ENCODE data around the gene ME3.
"Not testable (repeated sequence)": the region's sequence is repeated elsewhere in the genome, so short reads cannot be mapped to it uniquely, and the experiment has no call there.

The ME3 gene

GRCh38 chr11:86453290-86454030 lies 219.0 kb downstream of the ME3 start:
- no peak for DNase-seq

- no peak for DNase-seq
These were observed 222.3 kb downstream of the ME3 start for GRCh38 chr11:86449993-86450629.

GRCh38 chr11:86447763-86448480 lies 224.5 kb downstream of the ME3 start:
- DNase-seq = no peak

GRCh38 chr11:86446924-86447285 lies 225.5 kb downstream of the ME3 start:
- no peak for DNase-seq

- DNase-seq = no peak
These were observed 226.1 kb downstream of the ME3 start for GRCh38 chr11:86446163-86446923.

GRCh38 chr11:86444981-86445380 lies 227.4 kb downstream of the ME3 start:
- no peak for DNase-seq

GRCh38 chr11:86443415-86443814 lies 229.0 kb downstream of the ME3 start:
- no peak for DNase-seq

GRCh38 chr11:86442827-86443226 lies 229.6 kb downstream of the ME3 start:
- DNase-seq = no peak

GRCh38 chr11:86442420-86442819 lies 230.0 kb downstream of the ME3 start:
- no peak for DNase-seq

- DNase-seq = no peak
These were observed 231.6 kb downstream of the ME3 start for GRCh38 chr11:86440843-86441242.

GRCh38 chr11:86440305-86440716 lies 232.1 kb downstream of the ME3 start:
- no peak for DNase-seq

GRCh38 chr11:86438685-86439084 lies 233.7 kb downstream of the ME3 start:
- DNase-seq = no peak

- DNase-seq = no peak
These were observed 236.7 kb downstream of the ME3 start for GRCh38 chr11:86435711-86436110.

- not testable (repeated sequence) for DNase-seq
These were observed 238.9 kb downstream of the ME3 start for GRCh38 chr11:86433361-86434095.

- DNase-seq = no peak
These were observed 241.2 kb downstream of the ME3 start for GRCh38 chr11:86431258-86431657.

- DNase-seq = no peak
These were observed 245.0 kb downstream of the ME3 start for GRCh38 chr11:86427441-86427840.

GRCh38 chr11:86423488-86423887 lies 248.9 kb downstream of the ME3 start:
- DNase-seq = not testable (repeated sequence)

- DNase-seq = no peak
These were observed 250.0 kb downstream of the ME3 start for GRCh38 chr11:86422371-86422770.

- DNase-seq = no peak
These were observed 250.5 kb downstream of the ME3 start for GRCh38 chr11:86421946-86422345.

- no peak for DNase-seq
These were observed 253.5 kb downstream of the ME3 start for GRCh38 chr11:86418917-86419316.

- DNase-seq = no peak
These were observed 253.9 kb downstream of the ME3 start for GRCh38 chr11:86418513-86418912.

- no peak for DNase-seq
These were observed 254.3 kb downstream of the ME3 start for GRCh38 chr11:86418106-86418505.

GRCh38 chr11:86416951-86417350 lies 255.5 kb downstream of the ME3 start:
- not testable (repeated sequence) for DNase-seq

Measured in CD4-positive, alpha-beta T cell treated with Interleukin-12 subunit alpha and Interleukin-12 subunit beta, for 1 hour (primary cell).